Kidney (tissue), 14 donors: ENCODE measurements around the gene ERCC8. TPM values are rescaled to one million over a fixed set of nuclear protein-coding genes. Genes with fewer than 3 reads are reported as not detected.

Source experiments
- DNase-seq, 5 donors: peaks; one replicate each; pipeline ENCODE4 v3.0.0-alpha.2; 2013 to 2020
- FAIRE-seq: peaks from 2 replicates; lab custom pipeline; 2012; peaks lifted over from hg19 to GRCh38; lab: Jason Lieb, UNC
- H3K27ac ChIP-seq, 2 donors: one replicate each; pipeline ENCODE4 v1.7.0; 2013; ENCODE audit warnings: low read depth in 2 of 2, low read length in 2 of 2, inconsistent platforms in 1 of 2
- H3K27me3 ChIP-seq: one replicate; pipeline ENCODE4 v1.7.1; 2013; ENCODE audit warnings: low read length, inconsistent platforms; ENCODE audit not compliant: control insufficient read depth, insufficient read depth
- H3K36me3 ChIP-seq, 3 donors: one replicate each; pipeline versions ENCODE4 v1.7.0 to v1.7.1; 2013; ENCODE audit warnings: low read length in 3 of 3, control low read depth in 1 of 3, inconsistent platforms in 1 of 3; ENCODE audit not compliant: insufficient read depth in 3 of 3, control insufficient read depth in 2 of 3
- H3K4me1 ChIP-seq, 3 donors: one replicate each; pipeline versions ENCODE4 v1.7.0 to v1.7.1; 2013; ENCODE audit warnings: low read length in 3 of 3, inconsistent platforms in 1 of 3, low read depth in 1 of 3; ENCODE audit not compliant: control insufficient read depth in 2 of 3, insufficient read depth in 2 of 3
- H3K4me3 ChIP-seq, 3 donors: one replicate each; pipeline versions ENCODE4 v1.7.0 to v1.8.1; 2013; ENCODE audit warnings: low read length in 3 of 3, control low read depth in 1 of 3, inconsistent platforms in 1 of 3
- H3K9ac ChIP-seq, 3 donors: one replicate each; pipeline versions ENCODE4 v1.7.0 to v1.7.1; 2013; ENCODE audit warnings: low read length in 3 of 3, control low read depth in 1 of 3, inconsistent platforms in 1 of 3
- H3K9me3 ChIP-seq, 3 donors: one replicate each; pipeline versions ENCODE4 v1.7.0 to v1.7.1; 2013; ENCODE audit warnings: low read length in 3 of 3, control low read depth in 1 of 3, inconsistent platforms in 1 of 3; ENCODE audit not compliant: control insufficient read depth in 2 of 3, insufficient read depth in 1 of 3
- CTCF ChIP-seq: IDR thresholded peaks from 3 replicates; pipeline ENCODE4 v1.5.1; 2012; ENCODE audit warnings: mild to moderate bottlenecking, moderate library complexity, borderline replicate concordance; ENCODE audit not compliant: insufficient read depth; ENCODE audit errors: extremely low read depth
- intact Hi-C: fragments of 100-400 bp; cut with DNase I; formaldehyde crosslinking; loops from one replicate; pipeline ENCODE4 v1.11.1; 2022
- polyA plus RNA-seq: library from polyadenylated mRNA; stranded (reverse); fragments of 350-450 nt; fragmentation: Illumina TruSeq; extraction: RNeasy Lipid Tissue Mini Kit (QIAGEN cat#74804); gene quantifications from one replicate; pipeline ENCODE4 v1.2.3, GENCODE V29; 2014; ENCODE audit warnings: low read depth, low replicate concordance; ENCODE audit not compliant: insufficient read depth
- total RNA-seq: library from RNA; stranded (reverse); fragmentation: NEBNext Ultra II Directional; extraction: Animal tissue kit (Norgen Biotek cat#: 25700); gene quantifications from one replicate; pipeline ENCODE4 v1.2.1, GENCODE V29; 2021
- donor health status: control.
- donor health status: control.
- donor health status: control.
- donor health status: control.
- donor health status: control.
- donor health status: DM: yes; HTN: yes; CAD: no.
- donor health status: Normal renal cell carcinoma (clear cell type).

Gene ERCC8
- total and polyA plus RNA-seq, 2 donors from 2014 or later = 6.6 to 11.5 TPM

GRCh38 chr5:60978968-60979367 is 34.1 kb upstream of the ERCC8 start:
- intact Hi-C loops = no loop called here
- no peaks in the 10 kb centered on the region for H3K36me3 ChIP-seq
- no peaks in the 10 kb centered on the region for H3K27me3 ChIP-seq
- H3K9ac ChIP-seq = no peak overlapping the region
- FAIRE-seq = no peak
- H3K27ac ChIP-seq = no peak overlapping the region
- no peak overlapping the region for H3K4me3 ChIP-seq
- H3K9me3 ChIP-seq = no peaks in the 10 kb centered on the region
- no peak for TF ChIP-seq CTCF
- H3K4me1 ChIP-seq = no peaks in the 10 kb centered on the region
- peak in 2 of 5 donors; percentile 2 to 5 for DNase-seq

GRCh38 chr5:60977956-60978737 is 33.3 kb upstream of the ERCC8 start:
- FAIRE-seq = no peak
- intact Hi-C loops = no loop called here
- TF ChIP-seq CTCF = no peak

DNA sequence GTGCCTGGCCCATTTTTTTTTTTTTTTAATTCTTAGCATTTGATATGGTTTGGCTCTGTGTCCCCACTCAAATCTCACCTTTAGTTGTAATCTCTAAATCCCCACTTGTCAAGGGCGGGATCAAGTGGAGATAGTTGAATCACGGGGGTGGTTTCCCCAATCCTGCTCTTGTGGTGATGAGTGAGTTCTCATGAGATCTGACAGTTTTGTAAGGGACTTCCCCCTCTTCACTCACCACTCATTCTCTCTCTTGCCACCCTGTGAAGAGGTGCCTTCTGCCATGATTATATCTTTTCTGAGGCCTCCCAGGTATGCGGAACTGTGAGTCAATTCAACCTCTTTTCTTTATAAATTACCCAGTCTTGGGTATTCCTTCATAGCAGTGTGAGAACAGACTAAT is 27.4 kb upstream of the ERCC8 start:
- Histone ChIP-seq H3K4me3 (no peak overlapping the region), H3K27ac (no peak overlapping the region), H3K9me3 (peaks cover 0 to 8% (median 2%) of the 10 kb centered on the region in 3 donors), H3K9ac (no peak overlapping the region), H3K36me3 (no peaks in the 10 kb centered on the region), H3K27me3 (no peaks in the 10 kb centered on the region), H3K4me1 (no peaks in the 10 kb centered on the region)
- intact Hi-C loops = no loop called here
- FAIRE-seq = no peak
- DNase-seq = no peak
- no peak for TF ChIP-seq CTCF

More at GRCh38 chr5:60977956-60978737, 33.3 kb upstream of the ERCC8 start:
- Histone ChIP-seq H3K27ac (no peak overlapping the region), H3K4me3 (no peak overlapping the region), H3K9ac (no peak overlapping the region), H3K9me3 (no peaks in the 10 kb centered on the region), H3K27me3 (no peaks in the 10 kb centered on the region), H3K4me1 (no peaks in the 10 kb centered on the region), H3K36me3 (no peaks in the 10 kb centered on the region)
- no peak for DNase-seq
